Endothelial cell of umbilical vein (primary cell): ENCODE measurements around the gene ABCC1. TPM values are rescaled to one million over a fixed set of nuclear protein-coding genes. Genes with fewer than 3 reads are reported as not detected.

ENCODE experiments used
- BruUV-seq: library from RNA; stranded (reverse); fragments of 400-500 nt; replicated peaks from 2 replicates; lab custom pipeline; 2021; lab: Mats Ljungman, UMichigan
- CTCF ChIA-PET: fragments of 300-600, 350-600 bp; sonication (Branson Sonifier 250); formaldehyde crosslinking; loops from one replicate; lab custom pipeline; 2021; ENCODE audit warnings: antibody characterized with exemption, inconsistent platforms; lab: Charles Lee
- POLR2A ChIA-PET: fragments of 300-600, 350-600 bp; sonication (Branson Sonifier 250); formaldehyde crosslinking; loops from one replicate; lab custom pipeline; 2021; ENCODE audit warnings: antibody characterized with exemption, inconsistent platforms; lab: Charles Lee
- DNase-seq: peaks from one replicate; pipeline ENCODE4 v3.0.0-alpha.2; 2011; ENCODE audit warnings: low read depth, low spot score
- FAIRE-seq: peaks from 2 replicates; lab custom pipeline; 2011; peaks lifted over from hg19 to GRCh38; lab: Jason Lieb, UNC
- H2AFZ ChIP-seq: 2 replicates; pipeline ENCODE4 v1.6.0; 2012; ENCODE audit warnings: low read depth, low read length, control low read depth, inconsistent platforms
- H3K27ac ChIP-seq: 2 replicates; pipeline ENCODE4 v1.5.1; 2011; ENCODE audit warnings: low read depth, mild to moderate bottlenecking, control low read depth, low read length, moderate library complexity; ENCODE audit not compliant: insufficient read depth
- H3K27me3 ChIP-seq, 2 experiments: 2 replicates each; pipeline versions ENCODE4 v1.6.0 to v1.6.1; 2011; ENCODE audit warnings: low read length in 2 of 2, mixed read lengths in 1 of 2; ENCODE audit not compliant: control insufficient read depth in 2 of 2, insufficient read depth in 2 of 2
- H3K36me3 ChIP-seq, 2 experiments: 2 replicates in 1 of 2; 3 replicates in 1 of 2; pipeline ENCODE4 v1.5.1; 2011; ENCODE audit warnings: low read length in 2 of 2, mild to moderate bottlenecking in 1 of 2, moderate library complexity in 1 of 2; ENCODE audit not compliant: control insufficient read depth in 2 of 2, insufficient read depth in 2 of 2; ENCODE audit errors: extremely low read depth in 1 of 2
- H3K4me1 ChIP-seq: 3 replicates; pipeline ENCODE4 v1.5.1; 2011; ENCODE audit warnings: mild to moderate bottlenecking, low read length; ENCODE audit not compliant: control insufficient read depth, insufficient read depth; ENCODE audit errors: extremely low read depth
- H3K4me2 ChIP-seq: 2 replicates; pipeline ENCODE4 v1.6.1; 2011; ENCODE audit warnings: low read length, control low read depth, mixed read lengths; ENCODE audit not compliant: insufficient read depth
- H3K4me3 ChIP-seq, 3 experiments: fragments of 200-600 bp in 1 of 3; sonication (generic), shearing (Covaris generic) in 1 of 3; replicated peaks in 1 of 3; 2 replicates each; pipeline ENCODE4 v1.5.1; 2011 to 2016; ENCODE audit warnings: control low read depth in 3 of 3, low read length in 3 of 3, mild to moderate bottlenecking in 2 of 3, inconsistent platforms in 1 of 3, low read depth in 1 of 3, moderate library complexity in 1 of 3; ENCODE audit not compliant: insufficient read depth in 1 of 3
- H3K79me2 ChIP-seq: 2 replicates; pipeline ENCODE4 v1.6.0; 2012; ENCODE audit warnings: low read length, inconsistent platforms; ENCODE audit not compliant: control insufficient read depth, insufficient read depth
- H3K9ac ChIP-seq: replicated peaks from 2 replicates; pipeline ENCODE3; 2011; ENCODE audit warnings: low read length, control low read depth; ENCODE audit not compliant: insufficient read depth; ENCODE audit errors: extremely low read depth
- H3K9me1 ChIP-seq: replicated peaks from 3 replicates; pipeline ENCODE4 v1.6.0; 2011; ENCODE audit warnings: mild to moderate bottlenecking, low read length; ENCODE audit not compliant: control insufficient read depth, insufficient read depth; ENCODE audit errors: extremely low read depth
- H3K9me3 ChIP-seq: replicated peaks from 2 replicates; pipeline ENCODE4 v1.5.1; 2012; ENCODE audit warnings: low read length, inconsistent platforms; ENCODE audit not compliant: control insufficient read depth, insufficient read depth
- H4K20me1 ChIP-seq: replicated peaks from 2 replicates; pipeline ENCODE3; 2011; ENCODE audit warnings: mild to moderate bottlenecking, low read length; ENCODE audit not compliant: control insufficient read depth, insufficient read depth; ENCODE audit errors: extremely low read depth
- CTCF ChIP-seq, 2 donors: IDR thresholded peaks; 1 replicate in 1 of 2; 2 replicates in 1 of 2; pipeline ENCODE4 v1.5.1; 2011; ENCODE audit warnings: low read length in 2 of 2, mild to moderate bottlenecking in 2 of 2, moderate library complexity in 2 of 2, control low read depth in 1 of 2, inconsistent platforms in 1 of 2, low read depth in 1 of 2; ENCODE audit not compliant: insufficient read depth in 1 of 2; ENCODE audit errors: extremely low read depth in 1 of 2
- EZH2 ChIP-seq: IDR thresholded peaks from 2 replicates; pipeline ENCODE4 v1.6.1; 2012; ENCODE audit warnings: borderline replicate concordance, low read depth, mild to moderate bottlenecking, moderate library complexity, low read length, inconsistent platforms; ENCODE audit not compliant: severe bottlenecking
- GATA2 ChIP-seq: IDR thresholded peaks from 2 replicates; pipeline ENCODE4 v1.7.0; 2011; ENCODE audit warnings: low read depth, mild to moderate bottlenecking, moderate library complexity, mixed read lengths, low read length; ENCODE audit not compliant: insufficient read length, insufficient read depth
- JUN ChIP-seq: IDR thresholded peaks from 2 replicates; pipeline ENCODE4 v1.6.1; 2011; ENCODE audit warnings: borderline replicate concordance, low read depth; ENCODE audit not compliant: insufficient read length, insufficient read depth
- MAX ChIP-seq: IDR thresholded peaks from 2 replicates; pipeline ENCODE4 v1.6.1; 2011; ENCODE audit not compliant: insufficient read depth, insufficient read length
- POLR2A ChIP-seq: IDR thresholded peaks from 2 replicates; pipeline ENCODE4 v1.6.1; 2012; ENCODE audit warnings: low read depth, mild to moderate bottlenecking, control low read depth, low read length
- POLR2AphosphoS5 ChIP-seq: IDR thresholded peaks from 2 replicates; pipeline ENCODE4 v1.6.1; 2012; ENCODE audit warnings: low read depth, mild to moderate bottlenecking, control low read depth, low read length, moderate library complexity; ENCODE audit not compliant: insufficient read depth
- dilution Hi-C: fragments of 300-500 bp; cut with MboI; formaldehyde crosslinking; loops from one replicate; pipeline ENCODE4 v1.15.0; 2019; ENCODE audit warnings: low sequenced_read_pairs; ENCODE audit not compliant: extremely low pct_ligation_motif_present
- intact Hi-C: fragments of 100-400 bp; cut with micrococcal nuclease; formaldehyde crosslinking; loops from one replicate; pipeline ENCODE4 v1.10.0; 2022
- polyA plus RNA-seq, 4 experiments: library from polyadenylated mRNA; depleted of rRNA in 3 of 4; stranded (reverse) in 3 of 4; unstranded in 1 of 4; fragments of >200 nt; gene quantifications; 2 replicates each; pipeline versions ENCODE4 v1.2.1 to v1.2.3, GENCODE V29; 2011 to 2012; ENCODE audit warnings: missing spikeins in 1 of 4
- total RNA-seq: library from RNA; stranded (reverse); gene quantifications from 2 replicates; pipeline ENCODE4 v1.2.3, GENCODE V29; 2021

Gene ABCC1
- total and polyA plus RNA-seq, 2 donors (not counting 3 experiments of a cell fraction or from before 2014, with no cell fraction given): 46.1 to 89.2 TPM

GRCh38 chr16:16027728-16028310 is 78.4 kb downstream of the ABCC1 start:
- BruUV-seq: no TSS peak
- Histone ChIP-seq H4K20me1 (no peaks in the 10 kb centered on the region), H3K27ac (peak overlapping the region; percentile 71), H3K79me2 (peaks cover 42% of the 10 kb centered on the region), H3K27me3 (no peaks in the 10 kb centered on the region), H3K36me3 (peaks cover under 1 to 4% of the 10 kb centered on the region in 2 experiments), H3K9me1 (no peaks in the 10 kb centered on the region), H3K9me3 (no peaks in the 10 kb centered on the region), H3K4me2 (peak overlapping the region; percentile 7), H2AFZ (no peak overlapping the region), H3K4me1 (peaks cover 37% of the 10 kb centered on the region), H3K9ac (peak overlapping the region; percentile 16), H3K4me3 (no peak overlapping the region)
- FAIRE-seq (peak; percentile 81), DNase-seq (peak; percentile 77)
- intact Hi-C loops (loop anchor here (1.0 to 10.0 kb wide), 2 partner anchors 30 to 97 kb away; no protein-coding TSS in a partner anchor), dilution Hi-C loops (no loop called here)
- CTCF ChIA-PET: interaction anchor here (1.0 to 4.7 kb wide), 7 partner anchors 30 to 309 kb away, joined by 3 to 37 read pairs (median 3); partner anchors contain the start of gene CEP20
- POLR2A ChIA-PET: interaction anchor here (0.5 to 1.5 kb wide), 4 partner anchors 9 to 30 kb away, joined by 3 to 6 read pairs (median 4); no protein-coding TSS in a partner anchor
- TF ChIP-seq GATA2 (peak; percentile 80), POLR2AphosphoS5 (peak; percentile 49), MAX (no peak)

GRCh38 chr16:16028311-16028999 is 79.0 kb downstream of the ABCC1 start:
- FAIRE-seq (no peak), DNase-seq (peak; percentile 14)
- TF ChIP-seq POLR2A (no peak), POLR2AphosphoS5 (no peak), GATA2 (no peak), JUN (no peak), CTCF (IDR thresholded peaks at IDR 0.05; ENCODE audit: extremely low read depth in 1 of 2, insufficient read depth in 1 of 2, low read depth in 1 of 2, low read length in 2 of 2) (no peak), EZH2 (no peak), MAX (no peak)
- no TSS peak for BruUV-seq
- intact Hi-C loops (loop anchor here (1.0 to 10.0 kb wide), 2 partner anchors 30 to 96 kb away; no protein-coding TSS in a partner anchor), dilution Hi-C loops (no loop called here)
- ChIA-PET CTCF (interaction anchor here (0.9 to 4.7 kb wide), 8 partner anchors 14 to 309 kb away, joined by 3 to 37 read pairs (median 4); partner anchors contain the start of gene CEP20), POLR2A (interaction anchor here (0.7 to 1.5 kb wide), 2 partner anchors 10 to 30 kb away, joined by 4 to 6 read pairs; no protein-coding TSS in a partner anchor)
- Histone ChIP-seq H3K27ac (peak overlapping the region; percentile 71), H3K4me3 (no peak overlapping the region), H4K20me1 (no peaks in the 10 kb centered on the region), H3K4me1 (peaks cover 36% of the 10 kb centered on the region), H3K36me3 (peaks cover 7% of the 10 kb centered on the region in 2 experiments), H3K9me1 (no peaks in the 10 kb centered on the region), H3K4me2 (peak overlapping the region; percentile 7), H2AFZ (no peak overlapping the region), H3K9me3 (no peaks in the 10 kb centered on the region), H3K27me3 (no peaks in the 10 kb centered on the region), H3K9ac (peak overlapping the region; percentile 16), H3K79me2 (peaks cover 37% of the 10 kb centered on the region)
